MG63 (cell line): ENCODE measurements around the gene GNPDA1. TPM values are rescaled to one million over a fixed set of nuclear protein-coding genes. Genes with fewer than 3 reads are reported as not detected.
"Not testable (repeated sequence)": the region's sequence is repeated elsewhere in the genome, so short reads cannot be mapped to it uniquely, and the experiment has no call there.

Experiments
- DNase-seq: peaks from one replicate; pipeline ENCODE4 v3.0.0-alpha.2; 2020
- H3K27me3 ChIP-seq: fragments of 250-450 bp; sonication (Bioruptor Pico); 2 replicates; pipeline ENCODE4 v1.5.1; 2020; ENCODE audit warnings: mild to moderate bottlenecking, moderate library complexity
- H3K36me3 ChIP-seq: fragments of 250-450 bp; sonication (Bioruptor Pico); 2 replicates; pipeline ENCODE4 v1.5.1; 2020; ENCODE audit warnings: mild to moderate bottlenecking, moderate library complexity
- H3K4me3 ChIP-seq: fragments of 250-450 bp; sonication (Bioruptor Pico); 2 replicates; pipeline ENCODE4 v1.5.1; 2020; ENCODE audit warnings: mild to moderate bottlenecking, moderate library complexity
- H3K9me3 ChIP-seq: fragments of 250-450 bp; sonication (Bioruptor Pico); 2 replicates; pipeline ENCODE4 v1.5.1; 2020; ENCODE audit warnings: mild to moderate bottlenecking, moderate library complexity
- total RNA-seq: library from RNA; depleted of rRNA; stranded (reverse); fragments of >200 nt; shearing (Covaris generic); gene quantifications from 2 replicates; pipeline ENCODE4 v1.2.3, GENCODE V29; 2014; ENCODE audit warnings: low replicate concordance; rRNA removed

The GNPDA1 gene
- total RNA-seq = 57.4 and 67.5 TPM in 2 replicates

DNA sequence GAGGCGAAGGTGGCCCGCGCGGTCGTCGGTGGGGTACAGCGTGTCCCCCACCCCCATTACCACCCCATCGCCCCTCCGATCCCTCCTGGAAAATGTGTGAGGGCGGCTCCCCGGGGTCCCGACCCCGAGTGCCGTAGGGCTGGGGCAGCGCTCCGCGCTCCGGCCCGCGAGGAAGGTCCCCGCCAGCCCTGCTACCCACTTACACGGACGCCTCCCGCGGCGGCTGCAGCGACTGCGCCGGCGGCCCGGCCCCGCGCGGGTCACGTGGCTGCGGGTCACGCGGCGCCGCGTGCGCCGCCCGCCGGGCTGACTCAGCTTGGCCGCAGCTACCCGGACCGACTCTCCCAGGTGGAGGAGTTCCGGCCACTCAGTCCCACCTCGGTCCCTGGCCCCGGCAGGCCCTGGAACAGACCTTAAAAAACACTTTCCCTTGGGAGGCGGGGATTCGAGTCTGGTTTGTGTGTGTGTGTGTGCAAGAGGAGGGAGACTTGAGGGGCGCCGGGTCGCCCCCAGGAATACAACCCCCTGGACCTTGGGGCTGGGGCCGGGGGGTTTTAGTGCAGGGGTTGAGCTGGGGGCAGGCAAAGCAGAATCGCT is at the start of gene GNPDA1:
Gene GNPDA1, minus strand, starts transcription at position 236 of the 597 bp plus-strand sequence. CDS start 992 bp downstream, outside the sequence.
- Histone ChIP-seq H3K36me3 (peaks cover 22% of the 10 kb centered on the region), H3K27me3 (no peaks in the 10 kb centered on the region), H3K9me3 (no peaks in the 10 kb centered on the region), H3K4me3 (peak within 1 kb of the TSS; percentile 73)
- peak; percentile 89 for DNase-seq

DNA sequence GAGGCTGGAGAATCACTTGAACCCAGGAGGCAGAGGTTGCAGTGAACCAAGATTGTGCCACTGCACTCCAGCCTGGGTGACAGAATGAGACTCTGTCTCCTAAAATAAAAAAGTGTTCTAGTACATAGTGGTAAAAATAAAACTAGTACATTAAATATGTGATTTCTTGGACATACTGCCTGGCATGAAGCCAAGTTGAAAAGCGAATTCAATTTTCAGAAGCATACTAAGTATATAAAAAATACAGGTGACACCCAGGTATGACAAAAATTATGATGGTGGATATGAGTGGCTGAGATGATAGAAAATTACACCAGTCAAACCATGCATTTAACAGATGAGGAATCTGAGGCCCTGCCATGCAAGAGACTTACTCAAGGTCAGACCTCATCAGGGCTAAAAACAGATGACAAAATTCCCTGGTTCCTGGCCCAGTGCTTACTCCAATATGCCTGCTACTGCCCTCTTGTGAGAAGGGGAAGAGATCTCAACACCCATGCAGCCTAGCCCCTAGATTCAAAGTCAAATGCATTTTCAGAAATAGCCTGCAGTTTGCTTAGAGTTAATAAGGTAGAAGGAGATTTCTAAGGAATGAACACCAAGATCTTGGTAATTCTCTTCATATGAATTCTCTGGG is 46.6 kb upstream of the GNPDA1 start:
- Histone ChIP-seq H3K27me3 (no peaks in the 10 kb centered on the region), H3K9me3 (no peaks in the 10 kb centered on the region), H3K36me3 (no peaks in the 10 kb centered on the region), H3K4me3 (no peak overlapping the region)
- peak; percentile 67 for DNase-seq

DNA sequence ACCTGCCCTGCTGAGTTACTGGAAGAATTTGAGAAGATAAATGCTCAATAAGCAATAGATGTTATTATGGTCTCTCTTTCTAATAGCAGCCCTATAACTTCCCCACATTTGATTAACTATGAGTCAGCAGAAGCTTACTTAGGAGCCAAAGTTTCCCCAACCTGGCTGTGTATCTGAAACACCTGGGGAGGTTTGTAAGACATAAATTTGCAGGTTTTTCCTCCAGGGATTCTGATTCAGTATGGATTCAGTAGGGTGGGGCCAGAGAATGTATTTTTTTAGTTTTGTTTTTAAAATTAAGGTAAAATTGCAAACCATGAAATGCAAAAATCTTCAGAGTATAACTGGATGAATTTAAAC is 44.9 kb upstream of the GNPDA1 start:
- no peak for DNase-seq
- H3K4me3 ChIP-seq = no peak overlapping the region
- no peaks in the 10 kb centered on the region for H3K9me3 ChIP-seq

DNA sequence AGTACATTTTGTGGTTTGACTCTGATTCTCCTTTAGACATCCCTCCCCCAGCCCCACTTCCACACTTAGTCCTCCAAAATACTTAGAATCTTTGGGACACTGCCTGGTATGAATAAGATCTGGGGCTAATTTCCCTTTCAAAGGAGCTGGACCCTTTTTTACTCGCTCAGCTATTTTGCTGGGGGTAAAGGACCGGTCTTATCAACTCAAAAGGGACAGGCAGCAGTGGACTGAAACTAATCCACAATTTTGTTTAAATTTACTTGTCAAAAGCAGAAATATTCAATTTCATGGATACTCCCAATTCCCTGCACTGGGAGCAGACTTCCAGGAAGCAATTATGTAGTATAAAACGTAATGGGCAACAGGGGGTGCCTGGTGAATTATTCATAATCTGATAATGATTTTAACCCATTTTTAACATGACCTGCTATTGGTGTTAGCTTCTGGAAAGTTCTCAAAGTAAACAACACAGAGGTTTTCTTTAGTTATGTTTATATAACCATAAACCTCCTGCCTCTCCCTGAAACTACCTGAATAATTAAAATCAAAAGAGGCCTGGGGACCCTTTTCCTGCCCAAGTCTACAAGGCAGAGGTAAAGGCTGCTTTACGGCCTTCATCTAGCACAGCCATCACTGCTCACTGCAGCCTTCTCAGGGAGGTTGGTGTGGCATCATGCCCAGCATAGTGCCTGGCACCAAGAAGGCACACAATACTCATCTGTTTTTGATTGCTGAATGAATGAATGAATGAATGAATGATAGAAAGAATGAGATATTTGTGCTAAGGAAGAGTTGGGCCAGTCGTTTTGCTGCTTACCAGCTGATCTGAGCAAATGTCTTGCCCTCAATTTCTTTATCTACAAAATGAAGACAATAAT is 44.2 kb upstream of the GNPDA1 start:
- Histone ChIP-seq H3K36me3 (no peaks in the 10 kb centered on the region), H3K4me3 (no peak overlapping the region), H3K9me3 (no peaks in the 10 kb centered on the region), H3K27me3 (no peaks in the 10 kb centered on the region)
- DNase-seq = peak; percentile 20

More for the DNA sequence above, 44.9 kb upstream of the GNPDA1 start:
- Histone ChIP-seq H3K36me3 (no peaks in the 10 kb centered on the region), H3K27me3 (no peaks in the 10 kb centered on the region)

DNA sequence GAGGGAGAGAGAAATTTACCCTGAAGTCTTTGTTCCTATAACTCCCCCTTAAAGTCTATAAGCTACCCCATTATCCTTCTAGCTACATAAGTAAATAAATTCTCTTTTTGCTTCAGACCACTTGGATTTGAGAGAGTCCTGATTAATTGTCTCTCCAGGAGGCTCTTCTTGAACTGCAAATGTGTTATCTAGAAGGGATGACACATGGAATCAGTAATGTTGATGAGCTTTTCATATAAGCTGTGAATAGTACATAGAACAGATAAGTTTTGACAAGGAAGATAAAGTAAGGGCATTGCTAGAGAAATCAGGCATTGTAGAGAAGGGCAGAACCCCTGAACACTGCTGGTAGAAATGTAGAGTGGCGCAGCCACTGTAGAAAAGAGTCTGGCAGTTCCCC is 42.5 kb upstream of the GNPDA1 start:
- DNase-seq = no peak
- Histone ChIP-seq H3K36me3 (no peaks in the 10 kb centered on the region), H3K4me3 (no peak overlapping the region), H3K27me3 (no peaks in the 10 kb centered on the region), H3K9me3 (no peaks in the 10 kb centered on the region)

DNA sequence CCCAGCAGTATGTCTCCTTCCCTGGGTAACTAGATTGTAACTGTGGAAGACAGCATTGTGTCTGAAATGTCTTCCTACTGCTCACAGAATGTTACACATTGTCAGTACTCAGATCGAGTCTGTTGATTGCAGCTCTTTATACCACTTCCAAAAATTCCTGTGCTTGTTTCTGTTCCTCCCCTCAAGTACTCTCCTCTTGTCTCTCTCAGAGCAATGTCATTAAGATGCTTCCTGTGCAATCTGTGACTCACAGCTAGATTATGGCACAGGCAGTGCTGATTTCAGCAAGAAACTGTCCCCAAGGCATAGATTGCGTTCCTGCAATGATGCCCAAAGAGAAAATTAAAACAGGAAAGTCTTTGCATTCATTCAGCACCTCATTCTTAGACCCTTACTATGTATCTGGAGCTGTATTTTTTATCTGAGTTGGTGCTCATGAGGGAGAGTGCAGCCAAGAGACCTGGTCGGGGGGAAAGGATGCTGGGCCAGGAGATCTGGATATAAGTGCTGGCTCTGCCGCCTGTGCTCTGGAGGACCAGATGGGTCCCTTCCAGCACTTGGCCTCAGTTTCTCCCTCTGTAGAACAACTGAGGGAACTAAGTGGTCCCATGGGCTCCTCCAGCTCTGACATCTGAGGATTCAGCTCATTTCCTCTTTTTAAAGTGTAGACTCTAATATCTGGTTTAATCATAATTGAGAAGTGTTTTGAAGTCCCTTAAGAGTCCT is 40.8 kb upstream of the GNPDA1 start:
- no peak overlapping the region for H3K4me3 ChIP-seq
- no peaks in the 10 kb centered on the region for H3K9me3 ChIP-seq
- no peaks in the 10 kb centered on the region for H3K27me3 ChIP-seq

DNA sequence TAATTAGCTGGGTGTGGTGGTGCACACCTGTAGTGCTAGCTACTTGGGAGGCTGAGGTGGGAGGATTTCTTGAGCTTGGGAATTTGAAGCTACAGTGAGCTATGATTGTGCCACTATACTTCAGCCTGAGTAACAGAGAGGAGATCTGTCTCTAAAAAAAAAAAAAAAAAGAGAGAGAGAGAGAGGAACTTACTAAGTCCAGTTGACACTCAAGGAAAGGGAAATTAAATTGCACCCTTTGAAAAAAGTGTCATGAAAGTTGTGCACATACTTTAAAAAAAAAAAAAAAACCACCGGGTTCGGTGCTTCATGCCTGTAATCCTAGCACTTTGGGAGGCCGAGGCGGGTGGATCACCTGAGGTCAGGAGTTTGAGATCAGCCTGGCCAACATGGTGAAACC is 39.2 kb upstream of the GNPDA1 start:
- not testable (repeated sequence) for H3K4me3 ChIP-seq, H3K9me3 ChIP-seq, H3K36me3 ChIP-seq, DNase-seq, H3K27me3 ChIP-seq

More for the DNA sequence above, 40.8 kb upstream of the GNPDA1 start:
- no peaks in the 10 kb centered on the region for H3K36me3 ChIP-seq
- DNase-seq = no peak

DNA sequence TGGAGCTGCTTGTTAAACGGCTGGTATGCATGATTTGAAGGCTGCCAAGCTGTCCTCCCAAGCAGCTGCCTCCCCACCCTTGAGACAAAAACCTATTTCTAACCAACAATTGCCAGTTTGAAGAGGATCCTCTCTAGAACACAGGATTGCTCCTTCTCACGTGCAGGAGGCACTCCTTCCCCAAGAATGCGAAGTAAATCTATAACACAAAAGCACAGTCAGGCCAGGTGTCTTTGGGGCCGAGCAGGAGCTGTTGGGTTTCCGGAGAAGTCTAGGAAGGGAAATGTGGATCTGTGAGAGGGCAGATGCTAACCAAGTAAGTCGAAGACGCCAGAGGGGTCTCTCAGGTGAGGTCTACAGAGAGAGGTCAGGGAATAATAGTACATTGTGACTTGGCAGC is 35.4 kb upstream of the GNPDA1 start:
- no peaks in the 10 kb centered on the region; the same call in 1 of the 2 replicates for H3K9me3 ChIP-seq
- no peak for DNase-seq
- H3K4me3 ChIP-seq = no peak overlapping the region
- H3K27me3 ChIP-seq = no peaks in the 10 kb centered on the region
- no peaks in the 10 kb centered on the region for H3K36me3 ChIP-seq

DNA sequence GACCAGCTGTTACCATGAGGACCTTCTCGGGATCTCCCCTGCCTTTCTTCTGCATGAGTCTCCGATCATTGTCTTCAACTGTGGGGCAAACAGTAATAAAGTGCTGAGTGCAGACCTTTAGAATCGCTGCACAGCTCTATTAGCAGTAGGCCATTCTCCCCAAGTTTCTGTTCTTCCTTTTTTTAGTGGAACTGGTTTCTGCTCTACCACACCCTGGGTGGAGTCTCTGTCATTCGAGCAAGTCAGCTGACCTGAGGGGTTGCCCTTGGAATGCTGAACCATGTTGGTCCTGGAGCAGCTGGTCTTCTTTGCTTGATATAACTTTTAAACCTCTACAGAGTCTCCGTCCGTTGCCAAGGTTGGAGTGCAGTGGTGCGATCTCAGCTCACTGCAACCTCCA is 33.4 kb upstream of the GNPDA1 start:
- Histone ChIP-seq H3K27me3 (0 out of 2 replicates have a peak, but pooled peaks cover 2% of the 10 kb centered on the region), H3K36me3 (no peaks in the 10 kb centered on the region), H3K9me3 (no peaks in the 10 kb centered on the region; the same call in 1 of the 2 replicates), H3K4me3 (no peak overlapping the region)
- no peak for DNase-seq

DNA sequence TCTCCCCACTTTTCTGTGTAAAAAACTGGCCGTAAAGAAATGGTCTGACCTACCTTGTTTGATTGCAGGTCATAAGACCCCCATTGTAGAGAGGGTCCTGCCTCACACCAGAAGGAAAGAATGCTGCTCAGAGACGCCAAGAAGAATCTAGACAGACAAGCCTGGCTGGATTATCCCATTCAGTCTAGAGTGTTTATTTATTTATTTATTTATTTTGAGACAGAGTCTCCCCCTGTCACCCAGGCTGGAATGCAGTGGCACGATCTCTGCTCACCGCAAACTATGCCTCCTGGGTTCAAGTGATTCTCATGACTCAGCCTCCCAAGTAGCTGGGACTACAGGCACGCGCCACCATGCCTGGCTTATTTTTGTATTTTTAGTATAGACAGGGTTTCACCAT is 28.1 kb upstream of the GNPDA1 start:
- not testable (repeated sequence) for H3K36me3 ChIP-seq, H3K27me3 ChIP-seq, H3K4me3 ChIP-seq, H3K9me3 ChIP-seq, DNase-seq

DNA sequence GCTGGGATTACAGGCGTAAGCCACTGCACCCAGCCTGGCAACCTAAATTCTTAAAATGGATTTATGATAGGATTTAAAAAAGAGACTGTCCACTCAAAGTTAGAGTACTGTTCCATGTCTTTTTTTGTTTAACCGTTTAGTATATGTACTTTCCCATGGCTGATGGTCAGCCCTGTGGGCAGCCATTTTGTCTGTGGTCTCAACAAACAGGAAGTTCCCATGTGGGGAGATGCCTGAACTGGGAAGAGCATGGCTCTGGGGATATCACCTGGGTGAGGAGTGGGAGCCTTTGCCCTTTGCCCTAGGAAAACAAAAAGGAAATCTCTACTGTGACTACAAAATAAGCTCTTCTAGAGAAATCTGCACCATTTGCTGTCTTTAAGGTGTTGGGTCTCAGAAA is 27.5 kb upstream of the GNPDA1 start:
- no peak for DNase-seq

DNA sequence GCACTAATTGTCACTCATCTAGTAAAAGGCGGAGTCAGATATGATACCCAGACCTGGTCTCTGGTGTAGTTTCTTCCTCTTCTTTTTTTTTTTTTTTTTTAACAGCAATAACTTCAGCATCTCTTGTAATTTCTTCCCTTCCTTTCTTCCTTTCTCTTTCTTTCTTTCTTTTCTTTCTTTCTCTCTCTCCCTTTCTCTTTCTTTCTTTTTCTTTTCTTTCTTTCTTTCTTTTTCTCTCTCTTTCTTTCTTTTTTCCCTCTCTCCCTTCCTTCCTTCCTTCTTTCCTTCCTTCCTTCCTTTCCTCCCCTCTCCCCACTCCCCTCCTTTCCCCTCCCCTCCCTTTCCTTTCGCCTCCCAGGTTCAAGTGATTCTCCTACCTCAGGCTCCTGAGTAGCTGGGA is 25.9 kb upstream of the GNPDA1 start:
- Histone ChIP-seq H3K9me3 (no peaks in the 10 kb centered on the region), H3K27me3 (0 out of 2 replicates have a peak, but pooled peaks cover 2% of the 10 kb centered on the region), H3K4me3 (no peak overlapping the region), H3K36me3 (no peaks in the 10 kb centered on the region)
- DNase-seq = no peak

More for the DNA sequence above, 27.5 kb upstream of the GNPDA1 start:
- Histone ChIP-seq H3K4me3 (no peak overlapping the region), H3K27me3 (0 out of 2 replicates have a peak, but pooled peaks cover 2% of the 10 kb centered on the region), H3K36me3 (no peaks in the 10 kb centered on the region), H3K9me3 (no peaks in the 10 kb centered on the region; the same call in 1 of the 2 replicates)

DNA sequence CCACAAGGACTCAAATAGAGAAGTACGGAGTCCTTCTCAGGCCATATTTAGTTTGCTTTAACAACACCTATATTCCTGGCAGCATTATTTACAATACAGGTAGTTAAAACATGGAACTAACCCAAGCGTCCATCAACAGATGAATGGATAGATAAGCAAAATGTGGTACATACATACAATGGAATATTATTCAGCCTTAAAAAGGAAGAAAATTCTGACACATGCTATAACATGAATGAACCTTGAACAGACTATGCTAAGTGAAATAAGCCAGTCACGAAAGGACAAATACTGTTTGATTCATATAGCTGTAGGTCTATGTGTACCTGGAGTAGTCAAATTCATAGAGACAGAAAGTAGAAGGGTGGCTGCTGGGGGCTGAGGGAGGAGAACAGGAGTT is 24.8 kb upstream of the GNPDA1 start:
- not testable (repeated sequence) for H3K27me3 ChIP-seq, H3K36me3 ChIP-seq, DNase-seq, H3K9me3 ChIP-seq, H3K4me3 ChIP-seq

DNA sequence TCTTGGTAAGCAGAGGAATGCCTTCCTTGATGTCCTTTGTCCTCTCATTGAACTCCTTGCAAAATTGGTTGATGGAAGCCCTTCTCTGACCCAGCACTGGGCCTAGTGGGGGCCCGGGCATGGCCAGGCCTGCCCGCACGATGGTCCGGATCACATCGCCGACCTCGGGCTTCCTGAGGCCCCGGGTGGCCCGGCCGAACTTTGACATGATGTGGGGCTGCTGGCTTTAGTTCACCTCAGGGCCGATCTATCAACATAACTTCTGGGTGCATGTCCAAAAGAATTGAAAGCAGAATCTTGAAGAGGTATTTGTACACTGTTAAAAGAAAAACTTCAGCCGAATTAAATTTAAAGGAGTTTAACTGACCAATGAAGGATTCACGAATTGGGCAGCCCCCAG is 24.1 kb upstream of the GNPDA1 start:
- no peaks in the 10 kb centered on the region for H3K27me3 ChIP-seq
- no peaks in the 10 kb centered on the region for H3K9me3 ChIP-seq
- no peak for DNase-seq
- H3K4me3 ChIP-seq = no peak overlapping the region
- H3K36me3 ChIP-seq = no peaks in the 10 kb centered on the region

DNA sequence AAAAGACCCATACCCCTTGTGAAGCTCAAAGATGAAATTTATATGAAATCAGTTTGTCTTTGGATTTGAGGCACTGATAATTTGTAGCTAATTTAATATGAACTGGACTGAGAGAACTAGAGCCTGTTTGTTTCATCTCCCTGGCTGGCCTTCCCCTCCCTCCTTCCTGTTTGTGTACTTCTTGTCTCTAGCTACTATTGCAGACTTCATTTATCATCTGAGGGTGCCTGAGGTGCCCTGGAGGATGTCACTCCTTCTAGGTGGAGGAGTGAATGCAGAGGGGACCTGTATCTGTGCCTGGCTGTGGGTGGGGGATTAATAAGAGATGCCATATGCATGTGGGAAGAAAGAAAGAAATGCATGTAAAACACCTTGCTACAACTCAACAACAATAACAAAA is 22.2 kb upstream of the GNPDA1 start:
- H3K9me3 ChIP-seq = no peaks in the 10 kb centered on the region
- DNase-seq = no peak
- no peaks in the 10 kb centered on the region for H3K36me3 ChIP-seq
- H3K27me3 ChIP-seq = no peaks in the 10 kb centered on the region
- no peak overlapping the region for H3K4me3 ChIP-seq

DNA sequence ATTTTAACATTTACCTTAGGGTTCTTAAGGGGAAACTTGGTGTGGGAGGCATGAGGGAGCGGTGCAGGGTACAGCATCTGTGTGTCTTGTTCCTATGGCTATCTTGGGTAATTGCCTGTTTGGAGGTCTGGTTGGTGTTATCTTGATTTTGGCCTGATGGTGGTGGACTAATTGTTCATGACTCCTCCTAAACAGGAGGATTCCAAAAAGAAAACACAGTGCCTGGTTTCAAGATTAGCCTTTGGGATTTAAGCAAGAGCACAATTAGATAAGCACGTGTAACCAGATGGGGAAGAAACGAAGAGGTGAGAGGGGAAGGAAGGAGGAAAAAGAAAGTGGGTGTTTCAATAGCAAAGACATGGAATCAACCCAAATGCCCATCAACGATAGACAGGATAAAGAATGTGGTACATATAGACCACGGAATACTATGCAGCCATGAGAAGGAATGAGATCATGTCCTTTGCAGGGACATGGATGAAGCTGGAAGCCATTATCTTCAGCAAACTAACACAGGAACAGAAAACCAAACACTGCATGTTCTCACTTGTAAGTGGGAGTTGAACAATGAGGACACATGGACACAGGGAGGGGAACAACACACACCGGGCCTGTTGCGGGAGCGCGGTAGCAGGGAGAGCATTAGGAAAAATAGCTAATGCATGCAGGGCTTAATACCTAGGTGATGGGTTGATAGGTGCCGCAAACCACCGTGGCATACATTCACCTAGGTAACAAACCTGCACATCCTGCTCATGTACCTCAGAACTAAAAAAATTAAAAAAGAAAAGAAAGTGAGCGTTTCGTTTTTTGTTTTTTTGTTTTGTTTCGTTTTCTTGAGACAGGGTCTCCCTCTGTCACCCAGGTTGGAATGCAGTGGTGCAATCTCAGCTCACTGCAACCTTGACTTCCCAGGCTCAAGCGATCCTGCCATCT is 21.1 kb upstream of the GNPDA1 start:
- H3K36me3 ChIP-seq, H3K27me3 ChIP-seq, H3K9me3 ChIP-seq, H3K4me3 ChIP-seq, DNase-seq: not testable (repeated sequence)
